IMR-90 (cell line): ENCODE results near the gene BMP10. TPM values are rescaled to one million over a fixed set of nuclear protein-coding genes. Genes with fewer than 3 reads are reported as not detected.
A peak's percentile ranks its signal among the peaks of the same experiment; 100 is the strongest.

ENCODE experiments used
- ATAC-seq: fragments of 200-7000 bp; cut with Tn5 transposase; 2 replicates; pipeline ENCODE4 v1.9.1; 2020; ENCODE audit warnings: low read depth, mild to moderate bottlenecking, moderate library complexity
- BruUV-seq: library from RNA; stranded (reverse); fragments of 400-500 nt; replicated peaks from 2 replicates; lab custom pipeline; 2021; lab: Mats Ljungman, UMichigan
- CTCF ChIA-PET: fragments of 300-600 bp; formaldehyde crosslinking; extraction: SDS; loops from one replicate; lab custom pipeline; 2021; ENCODE audit warnings: antibody characterized with exemption; lab: Yijun Ruan, JAX
- POLR2A ChIA-PET: fragments of 300-600 bp; sonication (Branson Sonifier 250); formaldehyde crosslinking; loops from one replicate; lab custom pipeline; 2022; ENCODE audit warnings: antibody characterized with exemption; ENCODE audit not compliant: unreplicated experiment; lab: Charles Lee
- DNase-seq: peaks from one replicate; pipeline ENCODE4 v3.0.0; 2013
- H2AFZ ChIP-seq: replicated peaks from 2 replicates; pipeline ENCODE3; 2013; ENCODE audit warnings: low read length, mild to moderate bottlenecking; ENCODE audit not compliant: poor library complexity
- H2AK5ac ChIP-seq: 2 replicates; pipeline ENCODE4 v1.6.1; 2013; ENCODE audit warnings: low read depth, low read length, inconsistent platforms
- H2AK9ac ChIP-seq: replicated peaks from 2 replicates; pipeline ENCODE3; 2013; ENCODE audit warnings: mild to moderate bottlenecking, low read depth, low read length, moderate library complexity; ENCODE audit not compliant: poor library complexity
- H2BK120ac ChIP-seq: 2 replicates; pipeline ENCODE4 v1.6.1; 2013; ENCODE audit warnings: low read depth, low read length, inconsistent platforms
- H2BK15ac ChIP-seq: 3 replicates; pipeline ENCODE4 v1.6.1; 2013; ENCODE audit warnings: low read depth, low read length, inconsistent platforms
- H2BK20ac ChIP-seq: 2 replicates; pipeline ENCODE4 v1.6.1; 2013; ENCODE audit warnings: low read depth, mild to moderate bottlenecking, inconsistent platforms, low read length, moderate library complexity
- H2BK5ac ChIP-seq: 2 replicates; pipeline ENCODE4 v1.6.1; 2013; ENCODE audit warnings: mild to moderate bottlenecking, low read depth, low read length, inconsistent platforms; ENCODE audit not compliant: poor library complexity, severe bottlenecking
- H3K14ac ChIP-seq: replicated peaks from 2 replicates; pipeline ENCODE4 v1.6.1; 2013; ENCODE audit warnings: low read depth, low read length, inconsistent platforms
- H3K18ac ChIP-seq: 2 replicates; pipeline ENCODE4 v1.6.1; 2013; ENCODE audit warnings: low read depth, low read length, control low read depth
- H3K23ac ChIP-seq: 2 replicates; pipeline ENCODE4 v1.6.1; 2013; ENCODE audit warnings: low read depth, low read length, inconsistent platforms
- H3K27ac ChIP-seq: 2 replicates; pipeline ENCODE4 v1.5.1; 2013; ENCODE audit warnings: mild to moderate bottlenecking, control low read depth, low read length; ENCODE audit not compliant: insufficient read depth
- H3K27me3 ChIP-seq: 2 replicates; pipeline ENCODE4 v1.6.1; 2013; ENCODE audit warnings: low read length; ENCODE audit not compliant: control insufficient read depth, insufficient read depth
- H3K36me3 ChIP-seq: 2 replicates; pipeline ENCODE4 v1.6.1; 2013; ENCODE audit warnings: low read length, mixed read lengths; ENCODE audit not compliant: control insufficient read depth, insufficient read depth
- H3K4ac ChIP-seq: 2 replicates; pipeline ENCODE4 v1.6.1; 2013; ENCODE audit warnings: low read depth, low read length, inconsistent platforms
- H3K4me1 ChIP-seq: 2 replicates; pipeline ENCODE4 v1.6.1; 2013; ENCODE audit warnings: low read length, mixed read lengths; ENCODE audit not compliant: control insufficient read depth, insufficient read depth
- H3K4me2 ChIP-seq: 2 replicates; pipeline ENCODE4 v1.6.1; 2013; ENCODE audit warnings: low read depth, mild to moderate bottlenecking, control low read depth, low read length, moderate library complexity
- H3K4me3 ChIP-seq: 2 replicates; pipeline ENCODE4 v1.5.1; 2013; ENCODE audit warnings: low read depth, mild to moderate bottlenecking, control low read depth, low read length, moderate library complexity; ENCODE audit not compliant: insufficient read depth
- H3K56ac ChIP-seq: 2 replicates; pipeline ENCODE4 v1.6.1; 2013; ENCODE audit warnings: low read length, inconsistent platforms; ENCODE audit not compliant: insufficient read depth; ENCODE audit errors: extremely low read depth
- H3K79me1 ChIP-seq, 2 experiments: 2 replicates each; pipeline ENCODE4 v1.6.1; 2013; ENCODE audit warnings: low read length in 2 of 2, inconsistent platforms in 1 of 2, low read depth in 1 of 2
- H3K9ac ChIP-seq: 2 replicates; pipeline ENCODE4 v1.6.1; 2013; ENCODE audit warnings: low read depth, low read length, control low read depth
- H3K9me1 ChIP-seq: 2 replicates; pipeline ENCODE4 v1.6.1; 2013; ENCODE audit warnings: low read length, inconsistent platforms; ENCODE audit not compliant: insufficient read depth
- H3K9me3 ChIP-seq: 2 replicates; pipeline ENCODE4 v1.6.1; 2013; ENCODE audit warnings: low read length; ENCODE audit not compliant: control insufficient read depth, insufficient read depth
- H4K20me1 ChIP-seq: 2 replicates; pipeline ENCODE4 v1.6.1; 2013; ENCODE audit warnings: low read length, inconsistent platforms; ENCODE audit not compliant: insufficient read depth
- H4K5ac ChIP-seq: 2 replicates; pipeline ENCODE4 v1.6.1; 2013; ENCODE audit warnings: mild to moderate bottlenecking, low read depth, low read length, control low read depth
- H4K8ac ChIP-seq, 2 experiments: 2 replicates each; pipeline ENCODE4 v1.6.1; 2013; ENCODE audit warnings: low read depth in 2 of 2, low read length in 2 of 2, control low read depth in 1 of 2, inconsistent platforms in 1 of 2
- H4K91ac ChIP-seq: 2 replicates; pipeline ENCODE4 v1.6.1; 2013; ENCODE audit warnings: low read depth, low read length, inconsistent platforms; ENCODE audit not compliant: insufficient read depth
- BHLHE40 ChIP-seq: fragments of 150-350 bp; IDR thresholded peaks from 2 replicates; pipeline ENCODE4 v1.6.1; 2016; ENCODE audit warnings: mild to moderate bottlenecking, low read depth, low read length
- CEBPB ChIP-seq: IDR thresholded peaks from 2 replicates; pipeline ENCODE4 v1.6.1; 2012; ENCODE audit warnings: low read depth, low read length, improper control_type of control experiment
- FOS ChIP-seq: fragments of 150-350 bp; IDR thresholded peaks from 2 replicates; pipeline ENCODE4 v1.6.1; 2016; ENCODE audit warnings: low read depth, low read length
- MXI1 ChIP-seq: IDR thresholded peaks from 2 replicates; pipeline ENCODE4 v1.6.1; 2012; ENCODE audit warnings: low read depth, mild to moderate bottlenecking, low read length, moderate library complexity, borderline replicate concordance
- POLR2A ChIP-seq: IDR thresholded peaks from 2 replicates; pipeline ENCODE4 v1.6.1; 2012; ENCODE audit warnings: mild to moderate bottlenecking, low read depth, low read length
- RCOR1 ChIP-seq: IDR thresholded peaks from 2 replicates; pipeline ENCODE4 v1.6.1; 2012; ENCODE audit warnings: mild to moderate bottlenecking, low read length, improper control_type of control experiment; ENCODE audit not compliant: insufficient replicate concordance
- SMC3 ChIP-seq: fragments of 150-350 bp; IDR thresholded peaks from 2 replicates; pipeline ENCODE4 v1.6.1; 2016; ENCODE audit warnings: low read depth, mild to moderate bottlenecking, antibody characterized with exemption, low read length, moderate library complexity
- WGBS, 2 experiments: methylation state at CpG; one replicate each; pipeline versions ENCODE4 v1.1.5 to v1.1.7; 2013; ENCODE audit warnings: missing lambda C conversion rate in 2 of 2; ENCODE audit not compliant: insufficient read length in 1 of 2; ENCODE audit errors: extremely low coverage in 2 of 2; 5-methylcytosine and 5-hydroxymethylcytosine counted together
- dilution Hi-C: fragments of 300-500 bp; cut with HindIII; formaldehyde crosslinking; loops from one replicate; pipeline ENCODE4 v1.14.3; 2018; ENCODE audit warnings: low sequenced_read_pairs; ENCODE audit not compliant: unreplicated experiment
- in situ Hi-C: fragments of 300-500 bp; cut with MboI; formaldehyde crosslinking; loops from 3 replicates; pipeline ENCODE4 v1.14.3; 2019; ENCODE audit warnings: low sequenced_read_pairs, inconsistent platforms, mixed read lengths
- intact Hi-C: fragments of 100-400 bp; cut with micrococcal nuclease; formaldehyde crosslinking; loops from 2 replicates; pipeline ENCODE4 v1.10.0; 2022
- polyA plus RNA-seq, 3 experiments: library from polyadenylated mRNA; depleted of rRNA; stranded (reverse); fragments of >200 nt; gene quantifications; 2 replicates each; pipeline ENCODE4 v1.2.3, GENCODE V29; 2012; ENCODE audit warnings: low replicate concordance in 1 of 3
- total RNA-seq: library from RNA; depleted of rRNA; stranded (reverse); fragments of >200 nt; gene quantifications from 2 replicates; pipeline ENCODE4 v1.2.3, GENCODE V29; 2012
- TF ChIP-seq, protein P1 (sequence below): fragments of 150-350 bp; IDR thresholded peaks from 2 replicates; pipeline ENCODE4 v1.6.1; 2017; ENCODE audit warnings: mild to moderate bottlenecking, antibody characterized with exemption, low read length, low read depth
- TF ChIP-seq, protein P2 (sequence below): conservative IDR thresholded peaks from 2 replicates; pipeline ENCODE4 v1.5.1; 2012; ENCODE audit warnings: mild to moderate bottlenecking, low read depth, low read length, improper control_type of control experiment

Gene BMP10
- total and polyA plus RNA-seq, 2 of the 4 experiments (the other 2 are of a cell fraction): not detected

DNA sequence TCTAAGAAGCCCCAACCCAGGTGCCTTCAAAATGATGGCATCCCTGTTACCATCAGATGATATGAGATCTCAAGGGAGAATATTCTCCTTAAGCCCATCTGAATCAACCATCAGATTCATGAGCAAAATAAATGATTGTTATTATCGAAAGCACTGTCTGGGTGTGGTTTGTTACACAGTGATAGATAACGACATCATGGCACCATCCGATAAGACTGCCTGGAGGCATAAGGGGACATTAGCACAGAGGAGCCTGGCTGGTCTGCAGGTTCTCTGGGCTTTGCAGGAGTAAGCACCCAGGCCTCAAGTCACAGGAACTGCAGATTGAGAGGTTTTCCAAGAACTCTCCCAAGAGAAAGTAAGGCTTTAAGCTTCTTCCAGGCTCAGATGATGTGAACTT, 15.6 kb downstream of the BMP10 start:
- dilution Hi-C loops: no loop called here
- H3K27ac ChIP-seq: no peak overlapping the region
- H3K4me3 ChIP-seq: no peak overlapping the region
- H3K27me3 ChIP-seq: no peaks in the 10 kb centered on the region
- H4K20me1 ChIP-seq: no peaks in the 10 kb centered on the region
- H3K56ac ChIP-seq: no peak overlapping the region
- H3K18ac ChIP-seq: no peak overlapping the region
- ChIA-PET CTCF (interaction anchor here (0.7 kb wide), 1 partner anchor 892 kb away, joined by 3 read pairs; no protein-coding TSS in a partner anchor), POLR2A (interaction anchor here (0.6 kb wide), 1 partner anchor 21 kb away, joined by 4 read pairs; no protein-coding TSS in a partner anchor)
- no peaks in the 10 kb centered on the region for H3K9me3 ChIP-seq
- ATAC-seq: no peak
- WGBS, 2 experiments: no CpG with 5 or more reads among the region's 3 CpGs
- H2BK120ac ChIP-seq: peak overlapping the region; percentile 21; the same call in 1 of the 2 replicates
- H2BK20ac ChIP-seq: no peak overlapping the region; the same call in none of the 2 replicates
- H2AK5ac ChIP-seq: 0 out of 2 replicates have a peak overlapping the region, but pooled peaks have one; percentile 17
- peaks cover 12% of the 10 kb centered on the region; the same call in 1 of the 2 replicates for H3K9me1 ChIP-seq
- peaks cover 10% of the 10 kb centered on the region for H3K4me1 ChIP-seq
- H3K23ac ChIP-seq: no peak overlapping the region
- no peak overlapping the region for H4K8ac ChIP-seq
- no peak overlapping the region for H2BK5ac ChIP-seq
- H2BK15ac ChIP-seq: no peak overlapping the region
- H2AFZ ChIP-seq: no peak overlapping the region
- peak overlapping the region; percentile 38; the same call in 1 of the 2 replicates for H3K4ac ChIP-seq
- TF ChIP-seq POLR2A: no peak
- no peak for TF ChIP-seq RCOR1
- no peak for TF ChIP-seq CEBPB
- TF ChIP-seq BHLHE40: no peak
- TF ChIP-seq, protein P1, sequence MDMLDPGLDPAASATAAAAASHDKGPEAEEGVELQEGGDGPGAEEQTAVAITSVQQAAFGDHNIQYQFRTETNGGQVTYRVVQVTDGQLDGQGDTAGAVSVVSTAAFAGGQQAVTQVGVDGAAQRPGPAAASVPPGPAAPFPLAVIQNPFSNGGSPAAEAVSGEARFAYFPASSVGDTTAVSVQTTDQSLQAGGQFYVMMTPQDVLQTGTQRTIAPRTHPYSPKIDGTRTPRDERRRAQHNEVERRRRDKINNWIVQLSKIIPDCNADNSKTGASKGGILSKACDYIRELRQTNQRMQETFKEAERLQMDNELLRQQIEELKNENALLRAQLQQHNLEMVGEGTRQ: no peak
- no peak for TF ChIP-seq FOS
- TF ChIP-seq, protein P2, sequence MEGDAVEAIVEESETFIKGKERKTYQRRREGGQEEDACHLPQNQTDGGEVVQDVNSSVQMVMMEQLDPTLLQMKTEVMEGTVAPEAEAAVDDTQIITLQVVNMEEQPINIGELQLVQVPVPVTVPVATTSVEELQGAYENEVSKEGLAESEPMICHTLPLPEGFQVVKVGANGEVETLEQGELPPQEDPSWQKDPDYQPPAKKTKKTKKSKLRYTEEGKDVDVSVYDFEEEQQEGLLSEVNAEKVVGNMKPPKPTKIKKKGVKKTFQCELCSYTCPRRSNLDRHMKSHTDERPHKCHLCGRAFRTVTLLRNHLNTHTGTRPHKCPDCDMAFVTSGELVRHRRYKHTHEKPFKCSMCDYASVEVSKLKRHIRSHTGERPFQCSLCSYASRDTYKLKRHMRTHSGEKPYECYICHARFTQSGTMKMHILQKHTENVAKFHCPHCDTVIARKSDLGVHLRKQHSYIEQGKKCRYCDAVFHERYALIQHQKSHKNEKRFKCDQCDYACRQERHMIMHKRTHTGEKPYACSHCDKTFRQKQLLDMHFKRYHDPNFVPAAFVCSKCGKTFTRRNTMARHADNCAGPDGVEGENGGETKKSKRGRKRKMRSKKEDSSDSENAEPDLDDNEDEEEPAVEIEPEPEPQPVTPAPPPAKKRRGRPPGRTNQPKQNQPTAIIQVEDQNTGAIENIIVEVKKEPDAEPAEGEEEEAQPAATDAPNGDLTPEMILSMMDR: no peak
- no peak for TF ChIP-seq MXI1
- no peak for TF ChIP-seq SMC3
- no peak overlapping the region for H3K9ac ChIP-seq
- BruUV-seq: no TSS peak
- H4K91ac ChIP-seq: no peak overlapping the region
- no peak for DNase-seq
- no peak overlapping the region for H3K14ac ChIP-seq
- H3K4me2 ChIP-seq: no peak overlapping the region
- in situ Hi-C loops: no loop called here
- H3K79me1 ChIP-seq: no peaks in the 10 kb centered on the region
- H3K36me3 ChIP-seq: no peaks in the 10 kb centered on the region
- H2AK9ac ChIP-seq: no peak overlapping the region
- intact Hi-C loops: loop anchor here (5.0 kb wide), 1 partner anchor 52 kb away; no protein-coding TSS in a partner anchor
- no peak overlapping the region for H4K5ac ChIP-seq
